ENCODE results near the gene IGSF21. TPM values are rescaled to one million over a fixed set of nuclear protein-coding genes. Genes with fewer than 3 reads are reported as not detected.

The IGSF21 gene
- total RNA-seq, 1 experiment from 2014 or later = 30.5 TPM

- TF ChIP-seq FOXP4 (CRISPR knock-in tag; IDR thresholded peaks at IDR 0.05) = no peak
These were observed 93.3 kb downstream of the IGSF21 start (continued) for GRCh38 chr1:18200918-18201317.

- Mint-ChIP-seq H3K4me1 (peaks cover 42% of the 10 kb centered on the region), H3K36me3 (peaks cover 11% of the 10 kb centered on the region), H3K27me3 (ENCODE audit: low read depth) (peaks cover 2% of the 10 kb centered on the region; the same call in 1 of the 2 replicates), H3K4me3 (no peak overlapping the region), H3K9me3 (peaks cover 10% of the 10 kb centered on the region), H3K27ac (no peak overlapping the region)
- ChIA-PET CTCF (interaction anchor here (0.6 to 1.5 kb wide), 3 partner anchors 26 to 310 kb away, joined by 3 to 5 read pairs (median 3); no protein-coding TSS in a partner anchor), POLR2A (no interaction called here)
- ATAC-seq (no peak), DNase-seq (ENCODE audit: low spot score) (no peak)
- no peak for TF ChIP-seq SP1 (CRISPR knock-in tag; conservative IDR thresholded peaks at IDR 0.05)
- no peak for TF ChIP-seq NFE2L1 (CRISPR knock-in tag; IDR thresholded peaks at IDR 0.05)
- no peak for TF ChIP-seq ZNF416 (CRISPR knock-in tag; IDR thresholded peaks at IDR 0.05)
- no peak for TF ChIP-seq ZNF232 (CRISPR knock-in tag; IDR thresholded peaks at IDR 0.05)
- TF ChIP-seq ELF4 (CRISPR knock-in tag; IDR thresholded peaks at IDR 0.05; ENCODE audit: low read depth) = no peak
- TF ChIP-seq MYBL2 (CRISPR knock-in tag; IDR thresholded peaks at IDR 0.05) = no peak
- TF ChIP-seq ZBTB21 (CRISPR knock-in tag; IDR thresholded peaks at IDR 0.05; ENCODE audit: borderline replicate concordance) = no peak
- no peak for TF ChIP-seq E2F4 (CRISPR knock-in tag; IDR thresholded peaks at IDR 0.05; ENCODE audit: borderline replicate concordance, low read depth)
- no peak for TF ChIP-seq CTCF (IDR thresholded peaks at IDR 0.05)
- TF ChIP-seq NR2C2 (CRISPR knock-in tag; IDR thresholded peaks at IDR 0.05) = no peak
- TF ChIP-seq NR1H2 (CRISPR knock-in tag; IDR thresholded peaks at IDR 0.05) = no peak
- TF ChIP-seq NR3C1 (CRISPR knock-in tag; conservative IDR thresholded peaks at IDR 0.05; ENCODE audit: low read depth) = no peak
- no peak for TF ChIP-seq MLX (CRISPR knock-in tag; IDR thresholded peaks at IDR 0.05)
- no peak for TF ChIP-seq OVOL2 (CRISPR knock-in tag; IDR thresholded peaks at IDR 0.05; ENCODE audit: borderline replicate concordance)
- TF ChIP-seq ZNF423 (CRISPR knock-in tag; IDR thresholded peaks at IDR 0.05) = no peak
- TF ChIP-seq ATF1 (CRISPR knock-in tag; IDR thresholded peaks at IDR 0.05) = no peak
- TF ChIP-seq TCF7 (CRISPR knock-in tag; IDR thresholded peaks at IDR 0.05; ENCODE audit: low read depth) = no peak
- TF ChIP-seq ZNF263 (CRISPR knock-in tag; IDR thresholded peaks at IDR 0.05; ENCODE audit: low read depth) = no peak
- no peak for TF ChIP-seq RELA (CRISPR knock-in tag; IDR thresholded peaks at IDR 0.05; ENCODE audit: borderline replicate concordance)
- TF ChIP-seq HMGA2 (CRISPR knock-in tag; IDR thresholded peaks at IDR 0.05) = no peak
These were observed 94.6 kb downstream of the IGSF21 start for GRCh38 chr1:18201997-18202719.

Measured in WTC11 (cell line).